ENCODE results near the gene NUB1. TPM values are rescaled to one million over a fixed set of nuclear protein-coding genes. Genes with fewer than 3 reads are reported as not detected.

NUB1 gene
- total RNA-seq, 4 donors from 2014 or later = 27.9 to 51.1 (median 39.1) TPM

GRCh38 chr7:151395036-151395367, 53.4 kb downstream of the NUB1 start:
- Histone ChIP-seq H3K36me3 (no peaks in the 10 kb centered on the region), H3K27ac (no peak overlapping the region), H3K9me3 (no peaks in the 10 kb centered on the region), H3K27me3 (no peaks in the 10 kb centered on the region), H3K4me1 (no peaks in the 10 kb centered on the region), H3K4me3 (no peak overlapping the region)
- intact Hi-C loops (cut with DNase I; ENCODE audit: low total_unique reads) = no loop called here
- TF ChIP-seq POLR2A (IDR thresholded peaks at IDR 0.05) (no peak), CTCF (IDR thresholded peaks at IDR 0.05) (no peak)
- no peak for DNase-seq

- no peak for DNase-seq
- Histone ChIP-seq H3K27ac (no peak overlapping the region), H3K4me1 (no peaks in the 10 kb centered on the region), H3K9me3 (no peaks in the 10 kb centered on the region), H3K4me3 (no peak overlapping the region), H3K36me3 (no peaks in the 10 kb centered on the region), H3K27me3 (no peaks in the 10 kb centered on the region)
- TF ChIP-seq POLR2A (IDR thresholded peaks at IDR 0.05) (no peak), CTCF (IDR thresholded peaks at IDR 0.05) (no peak)
- intact Hi-C loops (cut with DNase I; ENCODE audit: low total_unique reads) = no loop called here
Measured at GRCh38 chr7:151396328-151396970, 54.8 kb downstream of the NUB1 start.

GRCh38 chr7:151397026-151397425, 55.4 kb downstream of the NUB1 start:
- TF ChIP-seq CTCF (IDR thresholded peaks at IDR 0.05) = no peak
- no peak for TF ChIP-seq POLR2A (IDR thresholded peaks at IDR 0.05)
- Histone ChIP-seq H3K4me3 (no peak overlapping the region), H3K27me3 (no peaks in the 10 kb centered on the region), H3K4me1 (no peaks in the 10 kb centered on the region), H3K9me3 (no peaks in the 10 kb centered on the region), H3K27ac (no peak overlapping the region), H3K36me3 (no peaks in the 10 kb centered on the region)
- intact Hi-C loops (cut with DNase I; ENCODE audit: low total_unique reads) = no loop called here
- no peak for DNase-seq

- Histone ChIP-seq H3K36me3 (no peaks in the 10 kb centered on the region), H3K4me3 (no peak overlapping the region), H3K27me3 (no peaks in the 10 kb centered on the region), H3K4me1 (no peaks in the 10 kb centered on the region), H3K27ac (no peak overlapping the region), H3K9me3 (no peaks in the 10 kb centered on the region)
- no peak for DNase-seq
- intact Hi-C loops (cut with DNase I; ENCODE audit: low total_unique reads) = no loop called here
- TF ChIP-seq CTCF (IDR thresholded peaks at IDR 0.05) (no peak), POLR2A (IDR thresholded peaks at IDR 0.05) (no peak)
Measured at GRCh38 chr7:151398446-151399304, 57.1 kb downstream of the NUB1 start.

GRCh38 chr7:151399305-151399601, 57.6 kb downstream of the NUB1 start:
- intact Hi-C loops (cut with DNase I; ENCODE audit: low total_unique reads) = no loop called here
- Histone ChIP-seq H3K36me3 (no peaks in the 10 kb centered on the region), H3K9me3 (no peaks in the 10 kb centered on the region), H3K27ac (no peak overlapping the region), H3K27me3 (no peaks in the 10 kb centered on the region), H3K4me1 (no peaks in the 10 kb centered on the region), H3K4me3 (no peak overlapping the region)
- no peak for TF ChIP-seq POLR2A (IDR thresholded peaks at IDR 0.05)
- TF ChIP-seq CTCF (IDR thresholded peaks at IDR 0.05) = no peak
- no peak for DNase-seq
